GM12878 (cell line): ENCODE measurements around the gene TNK2. TPM values are rescaled to one million over a fixed set of nuclear protein-coding genes. Genes with fewer than 3 reads are reported as not detected.

ENCODE experiments used
- BHLHE40 ChIP-seq, 2 experiments: fragments of 450-650 bp in 1 of 2; IDR thresholded peaks; 2 replicates each; pipeline ENCODE4 v1.6.1; 2011 to 2017; ENCODE audit warnings: low read depth in 2 of 2, borderline replicate concordance in 1 of 2, improper control_type of control experiment in 1 of 2, low read length in 1 of 2, mild to moderate bottlenecking in 1 of 2
- DPF2 ChIP-seq: fragments of 450-650 bp; IDR thresholded peaks from 2 replicates; pipeline ENCODE4 v1.6.1; 2017; ENCODE audit warnings: mild to moderate bottlenecking
- EP300 ChIP-seq, 2 experiments: fragments of 150-350 bp in 1 of 2; IDR thresholded peaks; 2 replicates each; pipeline ENCODE4 v1.6.1; 2011 to 2012; ENCODE audit warnings: low read depth in 2 of 2, low read length in 2 of 2, borderline replicate concordance in 1 of 2, improper control_type of control experiment in 1 of 2, inconsistent platforms in 1 of 2; ENCODE audit not compliant: control insufficient read depth in 1 of 2
- IKZF2 ChIP-seq, 2 experiments: fragments of 450-650 bp; IDR thresholded peaks; 2 replicates each; pipeline ENCODE4 v1.6.1; 2017; ENCODE audit warnings: mild to moderate bottlenecking in 2 of 2, moderate library complexity in 2 of 2
- KLF5 ChIP-seq: fragments of 450-650 bp; IDR thresholded peaks from 2 replicates; pipeline ENCODE4 v1.6.1; 2014; ENCODE audit warnings: mild to moderate bottlenecking; ENCODE audit not compliant: partially characterized antibody
- POLR2A ChIP-seq: IDR thresholded peaks from 2 replicates; pipeline ENCODE4 v1.6.1; 2011; ENCODE audit warnings: low read depth, mild to moderate bottlenecking, low read length
- polyA plus RNA-seq, 11 experiments: library from polyadenylated mRNA; depleted of rRNA in 4 of 11; unstranded in 6 of 11; stranded (reverse) in 5 of 11; fragments of >200 nt; fragmentation: Nextera tagmentation in 4 of 11; fragmentation: Illumina TruSeq in 1 of 11; extraction: Ambion mirVana in 4 of 11; extraction: Trizol in 1 of 11; gene quantifications; 1 replicate in 1 of 11; 2 replicates in 10 of 11; pipeline versions ENCODE4 v1.2.1 to v1.2.3, GENCODE V29; 2011 to 2016; ENCODE audit warnings: inconsistent platforms in 2 of 11, missing spikeins in 2 of 11, low read depth in 1 of 11
- total RNA-seq, 4 experiments: library from RNA; depleted of rRNA in 3 of 4; stranded (reverse); fragments of >200 nt in 3 of 4; fragmentation: Illumina TruSeq in 1 of 4; extraction: Trizol in 1 of 4; gene quantifications; 2 replicates each; pipeline versions ENCODE4 v1.2.1 to v1.2.3, GENCODE V29; 2013 to 2021
- TF ChIP-seq, protein P1 (sequence below): fragments of 450-650 bp; IDR thresholded peaks from 2 replicates; pipeline ENCODE4 v1.6.1; 2017; ENCODE audit warnings: mild to moderate bottlenecking
- TF ChIP-seq, protein P2 (sequence below): IDR thresholded peaks from 2 replicates; pipeline ENCODE4 v1.6.1; 2011; ENCODE audit warnings: borderline replicate concordance, low read depth, mild to moderate bottlenecking, moderate library complexity, low read length; ENCODE audit not compliant: insufficient read depth, poor library complexity, severe bottlenecking
- TF ChIP-seq, protein P3 (sequence below): fragments of 150-350 bp; IDR thresholded peaks from 2 replicates; pipeline ENCODE4 v1.6.1; 2014; ENCODE audit warnings: mild to moderate bottlenecking, low read depth, low read length

Gene TNK2
- total and polyA plus RNA-seq, 10 of the 15 experiments (the other 5 are each of a cell fraction or from before 2014, with no cell fraction given), result 0.13 to 47.8 (median 10.8) TPM

DNA sequence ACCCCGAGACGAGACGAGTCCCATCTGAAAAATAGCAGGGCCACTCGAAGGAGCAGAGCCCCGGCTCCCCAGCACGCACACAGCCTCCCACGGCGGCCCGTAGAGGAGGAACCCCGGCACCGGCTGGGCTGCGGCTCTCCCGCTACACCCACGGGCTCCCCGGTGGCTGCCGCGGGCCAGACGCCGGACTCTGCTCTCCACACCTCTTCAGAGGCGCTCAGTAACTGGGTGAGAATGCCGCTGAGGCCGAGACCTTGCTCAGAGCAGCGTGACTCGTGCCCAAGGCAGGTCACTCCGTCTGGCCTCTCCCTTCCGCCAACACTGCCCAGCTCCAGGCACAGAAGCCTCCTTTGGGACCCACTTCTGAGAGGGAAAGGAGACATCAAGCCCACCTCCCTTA, 34.4 kb downstream of the TNK2 start (continued):
- TF ChIP-seq, protein P1, sequence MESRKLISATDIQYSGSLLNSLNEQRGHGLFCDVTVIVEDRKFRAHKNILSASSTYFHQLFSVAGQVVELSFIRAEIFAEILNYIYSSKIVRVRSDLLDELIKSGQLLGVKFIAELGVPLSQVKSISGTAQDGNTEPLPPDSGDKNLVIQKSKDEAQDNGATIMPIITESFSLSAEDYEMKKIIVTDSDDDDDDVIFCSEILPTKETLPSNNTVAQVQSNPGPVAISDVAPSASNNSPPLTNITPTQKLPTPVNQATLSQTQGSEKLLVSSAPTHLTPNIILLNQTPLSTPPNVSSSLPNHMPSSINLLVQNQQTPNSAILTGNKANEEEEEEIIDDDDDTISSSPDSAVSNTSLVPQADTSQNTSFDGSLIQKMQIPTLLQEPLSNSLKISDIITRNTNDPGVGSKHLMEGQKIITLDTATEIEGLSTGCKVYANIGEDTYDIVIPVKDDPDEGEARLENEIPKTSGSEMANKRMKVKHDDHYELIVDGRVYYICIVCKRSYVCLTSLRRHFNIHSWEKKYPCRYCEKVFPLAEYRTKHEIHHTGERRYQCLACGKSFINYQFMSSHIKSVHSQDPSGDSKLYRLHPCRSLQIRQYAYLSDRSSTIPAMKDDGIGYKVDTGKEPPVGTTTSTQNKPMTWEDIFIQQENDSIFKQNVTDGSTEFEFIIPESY, result no peak
- TF ChIP-seq KLF5 (no peak), IKZF2 (IDR thresholded peaks at IDR 0.05) (no peak), DPF2 (no peak), EP300 (IDR thresholded peaks at IDR 0.05; ENCODE audit: borderline replicate concordance in 1 of 2, control insufficient read depth in 1 of 2, low read depth in 2 of 2, low read length in 2 of 2) (no peak), BHLHE40 (IDR thresholded peaks at IDR 0.05; ENCODE audit: borderline replicate concordance in 1 of 2, low read depth in 2 of 2, low read length in 1 of 2) (no peak), POLR2A (no peak)
- TF ChIP-seq, protein P2, sequence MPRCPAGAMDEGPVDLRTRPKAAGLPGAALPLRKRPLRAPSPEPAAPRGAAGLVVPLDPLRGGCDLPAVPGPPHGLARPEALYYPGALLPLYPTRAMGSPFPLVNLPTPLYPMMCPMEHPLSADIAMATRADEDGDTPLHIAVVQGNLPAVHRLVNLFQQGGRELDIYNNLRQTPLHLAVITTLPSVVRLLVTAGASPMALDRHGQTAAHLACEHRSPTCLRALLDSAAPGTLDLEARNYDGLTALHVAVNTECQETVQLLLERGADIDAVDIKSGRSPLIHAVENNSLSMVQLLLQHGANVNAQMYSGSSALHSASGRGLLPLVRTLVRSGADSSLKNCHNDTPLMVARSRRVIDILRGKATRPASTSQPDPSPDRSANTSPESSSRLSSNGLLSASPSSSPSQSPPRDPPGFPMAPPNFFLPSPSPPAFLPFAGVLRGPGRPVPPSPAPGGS, result no peak
- TF ChIP-seq, protein P3, sequence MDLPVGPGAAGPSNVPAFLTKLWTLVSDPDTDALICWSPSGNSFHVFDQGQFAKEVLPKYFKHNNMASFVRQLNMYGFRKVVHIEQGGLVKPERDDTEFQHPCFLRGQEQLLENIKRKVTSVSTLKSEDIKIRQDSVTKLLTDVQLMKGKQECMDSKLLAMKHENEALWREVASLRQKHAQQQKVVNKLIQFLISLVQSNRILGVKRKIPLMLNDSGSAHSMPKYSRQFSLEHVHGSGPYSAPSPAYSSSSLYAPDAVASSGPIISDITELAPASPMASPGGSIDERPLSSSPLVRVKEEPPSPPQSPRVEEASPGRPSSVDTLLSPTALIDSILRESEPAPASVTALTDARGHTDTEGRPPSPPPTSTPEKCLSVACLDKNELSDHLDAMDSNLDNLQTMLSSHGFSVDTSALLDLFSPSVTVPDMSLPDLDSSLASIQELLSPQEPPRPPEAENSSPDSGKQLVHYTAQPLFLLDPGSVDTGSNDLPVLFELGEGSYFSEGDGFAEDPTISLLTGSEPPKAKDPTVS, result no peak
